DOHH2 (cell line): ENCODE data around the gene NINJ2.

ENCODE experiments used
- CTCF ChIP-seq: fragments of 200-600 bp; sonication (generic); IDR thresholded peaks from one replicate; pipeline ENCODE4 v1.5.1; 2014; ENCODE audit warnings: antibody characterized with exemption, mild to moderate bottlenecking, low read depth, low read length; ENCODE audit not compliant: poor library complexity, severe bottlenecking
- EZH2phosphoT487 ChIP-seq: fragments of 200-600 bp; sonication (generic); IDR thresholded peaks from 2 replicates; pipeline ENCODE4 v1.6.1; 2017; ENCODE audit warnings: borderline replicate concordance, mild to moderate bottlenecking, antibody characterized with exemption, low read length, moderate library complexity, mixed read lengths

- TF ChIP-seq CTCF (no peak), EZH2phosphoT487 (no peak)
These were observed 132.9 kb downstream of the NINJ2 start for GRCh38 chr12:530308-530707.
